ENCODE results near the gene BMP7.
A peak's percentile ranks its signal among the peaks of the same experiment; 100 is the strongest.

The BMP7 gene

GRCh38 chr20:57238089-57238488, 28.4 kb downstream of the BMP7 start:
- H3K27ac Mint-ChIP-seq, result no peak overlapping the region
- no peak overlapping the region for H3K4me3 Mint-ChIP-seq
- no peak for TF ChIP-seq CTCF (IDR thresholded peaks at IDR 0.05)
- H3K9me3 Mint-ChIP-seq, result peaks cover 30% of the 10 kb centered on the region
- DNase-seq, result no peak
- peaks cover 34% of the 10 kb centered on the region for H3K36me3 Mint-ChIP-seq (ENCODE audit: low read depth)
- H3K4me1 Mint-ChIP-seq, result peaks cover 50% of the 10 kb centered on the region
- no peaks in the 10 kb centered on the region for H3K27me3 Mint-ChIP-seq (ENCODE audit: low read depth, poor library complexity)

GRCh38 chr20:57237585-57237953, 28.9 kb downstream of the BMP7 start:
- H3K4me3 Mint-ChIP-seq, result no peak overlapping the region
- H3K27ac Mint-ChIP-seq, result peak overlapping the region; percentile 11
- peaks cover 30% of the 10 kb centered on the region for H3K9me3 Mint-ChIP-seq
- peaks cover 34% of the 10 kb centered on the region for H3K36me3 Mint-ChIP-seq (ENCODE audit: low read depth)
- no peak for DNase-seq
- no peak for TF ChIP-seq CTCF (IDR thresholded peaks at IDR 0.05)
- peaks cover 50% of the 10 kb centered on the region for H3K4me1 Mint-ChIP-seq
- H3K27me3 Mint-ChIP-seq (ENCODE audit: low read depth, poor library complexity), result no peaks in the 10 kb centered on the region

- no peak for DNase-seq
- Mint-ChIP-seq H3K27me3 (ENCODE audit: low read depth, poor library complexity) (no peaks in the 10 kb centered on the region), H3K27ac (peak overlapping the region; percentile 11), H3K9me3 (peaks cover 30% of the 10 kb centered on the region), H3K36me3 (ENCODE audit: low read depth) (peaks cover 34% of the 10 kb centered on the region), H3K4me3 (no peak overlapping the region), H3K4me1 (peaks cover 50% of the 10 kb centered on the region)
- no peak for TF ChIP-seq CTCF (IDR thresholded peaks at IDR 0.05)
These were observed 29.4 kb downstream of the BMP7 start for GRCh38 chr20:57236813-57237584.

GRCh38 chr20:57234556-57235251, 31.7 kb downstream of the BMP7 start:
- DNase-seq, result no peak
- Mint-ChIP-seq H3K9me3 (peaks cover 15% of the 10 kb centered on the region), H3K27me3 (ENCODE audit: low read depth, poor library complexity) (no peaks in the 10 kb centered on the region), H3K27ac (peak overlapping the region; percentile 62), H3K4me1 (peaks cover 52% of the 10 kb centered on the region), H3K36me3 (ENCODE audit: low read depth) (peaks cover 24% of the 10 kb centered on the region), H3K4me3 (no peak overlapping the region)
- TF ChIP-seq CTCF (IDR thresholded peaks at IDR 0.05), result no peak

GRCh38 chr20:57231951-57232428, 34.5 kb downstream of the BMP7 start:
- Mint-ChIP-seq H3K36me3 (ENCODE audit: low read depth) (peaks cover 20% of the 10 kb centered on the region), H3K9me3 (no peaks in the 10 kb centered on the region), H3K4me3 (no peak overlapping the region), H3K4me1 (peaks cover 48% of the 10 kb centered on the region), H3K27me3 (ENCODE audit: low read depth, poor library complexity) (no peaks in the 10 kb centered on the region), H3K27ac (no peak overlapping the region)
- DNase-seq, result no peak
- TF ChIP-seq CTCF (IDR thresholded peaks at IDR 0.05), result no peak
